HAP-1 (cell line): ENCODE data around the gene PRAMEF12.

Experiments used
- DNase-seq, 2 experiments: peaks; one replicate each; pipeline ENCODE4 v3.0.0-alpha.2; 2016 to 2020; ENCODE audit warnings: low spot score in 2 of 2
- H3K27me3 ChIP-seq: fragments of 250-450 bp; sonication (Bioruptor Pico); 2 replicates; pipeline ENCODE4 v1.5.1; 2020; ENCODE audit warnings: low read depth, mild to moderate bottlenecking, moderate library complexity
- H3K36me3 ChIP-seq: fragments of 250-450 bp; sonication (Bioruptor Pico); replicated peaks from 2 replicates; pipeline ENCODE4 v1.5.1; 2020; ENCODE audit warnings: mild to moderate bottlenecking
- H3K4me1 ChIP-seq: fragments of 250-450 bp; sonication (Bioruptor Pico); 2 replicates; pipeline ENCODE4 v1.5.1; 2020; ENCODE audit warnings: mild to moderate bottlenecking
- H3K4me3 ChIP-seq: fragments of 250-450 bp; sonication (Bioruptor Pico); 2 replicates; pipeline ENCODE4 v1.5.1; 2020; ENCODE audit warnings: mild to moderate bottlenecking, moderate library complexity
- H3K9me3 ChIP-seq: fragments of 250-450 bp; sonication (Bioruptor Pico); 2 replicates; pipeline ENCODE4 v1.5.1; 2020; ENCODE audit warnings: mild to moderate bottlenecking, moderate library complexity
- in situ Hi-C: fragments of 300-500 bp; cut with MboI; formaldehyde crosslinking; loops from 3 replicates; pipeline ENCODE4 v1.14.3; 2020; ENCODE audit warnings: low sequenced_read_pairs, inconsistent platforms, mixed read lengths

Gene PRAMEF12

GRCh38 chr1:12756768-12757413 is 16.6 kb upstream of the PRAMEF12 start:
- Histone ChIP-seq H3K4me1 (no peaks in the 10 kb centered on the region), H3K27me3 (peaks cover 6% of the 10 kb centered on the region), H3K9me3 (no peaks in the 10 kb centered on the region), H3K36me3 (no peaks in the 10 kb centered on the region), H3K4me3 (no peak overlapping the region)
- DNase-seq: no peak
- in situ Hi-C loops: no loop called here

GRCh38 chr1:12757836-12758235 is 15.7 kb upstream of the PRAMEF12 start:
- in situ Hi-C loops: no loop called here
- DNase-seq: no peak
- Histone ChIP-seq H3K4me3 (no peak overlapping the region), H3K9me3 (no peaks in the 10 kb centered on the region), H3K27me3 (peaks cover 6% of the 10 kb centered on the region), H3K36me3 (no peaks in the 10 kb centered on the region), H3K4me1 (no peaks in the 10 kb centered on the region)

GRCh38 chr1:12760256-12760795 is 13.2 kb upstream of the PRAMEF12 start:
- H3K4me1 ChIP-seq: no peaks in the 10 kb centered on the region
- H3K36me3 ChIP-seq: no peaks in the 10 kb centered on the region
- no peaks in the 10 kb centered on the region for H3K9me3 ChIP-seq
- DNase-seq: peak in 1 of 2 experiments; percentile 36
- in situ Hi-C loops: no loop called here
- no peaks in the 10 kb centered on the region; the same call in none of the 2 replicates for H3K27me3 ChIP-seq
- no peak overlapping the region for H3K4me3 ChIP-seq

- in situ Hi-C loops: no loop called here
- Histone ChIP-seq H3K36me3 (no peaks in the 10 kb centered on the region), H3K4me3 (no peak overlapping the region), H3K4me1 (no peaks in the 10 kb centered on the region), H3K27me3 (no peaks in the 10 kb centered on the region; the same call in none of the 2 replicates), H3K9me3 (no peaks in the 10 kb centered on the region)
- DNase-seq: no peak
Measured at GRCh38 chr1:12761781-12762180, 11.8 kb upstream of the PRAMEF12 start.

GRCh38 chr1:12762766-12763165 is 10.8 kb upstream of the PRAMEF12 start:
- peaks cover 3% of the 10 kb centered on the region; the same call in 1 of the 2 replicates for H3K27me3 ChIP-seq
- in situ Hi-C loops: no loop called here
- no peak for DNase-seq

GRCh38 chr1:12763479-12763878 is 10.1 kb upstream of the PRAMEF12 start:
- Histone ChIP-seq H3K4me3 (no peak overlapping the region), H3K27me3 (peaks cover 3% of the 10 kb centered on the region; the same call in 1 of the 2 replicates), H3K9me3 (no peaks in the 10 kb centered on the region), H3K36me3 (no peaks in the 10 kb centered on the region), H3K4me1 (no peaks in the 10 kb centered on the region)
- no peak for DNase-seq
- in situ Hi-C loops: no loop called here

More at GRCh38 chr1:12762766-12763165, 10.8 kb upstream of the PRAMEF12 start:
- no peaks in the 10 kb centered on the region for H3K36me3 ChIP-seq
- H3K4me3 ChIP-seq: no peak overlapping the region
- H3K9me3 ChIP-seq: no peaks in the 10 kb centered on the region
- H3K4me1 ChIP-seq: no peaks in the 10 kb centered on the region

GRCh38 chr1:12764016-12764415 is 9.5 kb upstream of the PRAMEF12 start:
- in situ Hi-C loops: no loop called here
- DNase-seq: no peak
- Histone ChIP-seq H3K4me1 (no peaks in the 10 kb centered on the region), H3K36me3 (no peaks in the 10 kb centered on the region), H3K27me3 (peaks cover 3% of the 10 kb centered on the region; the same call in 1 of the 2 replicates), H3K9me3 (no peaks in the 10 kb centered on the region), H3K4me3 (no peak overlapping the region)

GRCh38 chr1:12769031-12769430 is 4.5 kb upstream of the PRAMEF12 start:
- no peaks in the 10 kb centered on the region for H3K9me3 ChIP-seq
- no peaks in the 10 kb centered on the region for H3K36me3 ChIP-seq
- in situ Hi-C loops: no loop called here
- 0 out of 2 replicates have a peak, but pooled peaks cover 3% of the 10 kb centered on the region for H3K27me3 ChIP-seq
- H3K4me1 ChIP-seq: no peaks in the 10 kb centered on the region
- no peak overlapping the region for H3K4me3 ChIP-seq
- DNase-seq: no peak

- Histone ChIP-seq H3K4me1 (no peaks in the 10 kb centered on the region), H3K4me3 (no peak overlapping the region), H3K9me3 (no peaks in the 10 kb centered on the region), H3K36me3 (no peaks in the 10 kb centered on the region), H3K27me3 (0 out of 2 replicates have a peak, but pooled peaks cover 3% of the 10 kb centered on the region)
- in situ Hi-C loops: loop anchor here (10.0 kb wide), 1 partner anchor 455 kb away; no protein-coding TSS in a partner anchor
- no peak for DNase-seq
Measured at GRCh38 chr1:12769976-12770505, 3.5 kb upstream of the PRAMEF12 start.

- Histone ChIP-seq H3K36me3 (no peaks in the 10 kb centered on the region), H3K9me3 (no peaks in the 10 kb centered on the region), H3K27me3 (0 out of 2 replicates have a peak, but pooled peaks cover 3% of the 10 kb centered on the region), H3K4me3 (no peak overlapping the region), H3K4me1 (no peaks in the 10 kb centered on the region)
- in situ Hi-C loops: loop anchor here (10.0 kb wide), 1 partner anchor 456 kb away; no protein-coding TSS in a partner anchor
- DNase-seq: no peak
Measured at GRCh38 chr1:12770620-12771019, 2.9 kb upstream of the PRAMEF12 start.

- DNase-seq: no peak
- Histone ChIP-seq H3K9me3 (no peaks in the 10 kb centered on the region), H3K4me1 (no peaks in the 10 kb centered on the region), H3K27me3 (0 out of 2 replicates have a peak, but pooled peaks cover 3% of the 10 kb centered on the region), H3K4me3 (no peak overlapping the region), H3K36me3 (no peaks in the 10 kb centered on the region)
- in situ Hi-C loops: loop anchor here (10.0 kb wide), 1 partner anchor 456 kb away; no protein-coding TSS in a partner anchor
Measured at GRCh38 chr1:12771186-12771585, 2.4 kb upstream of the PRAMEF12 start.

GRCh38 chr1:12772520-12772919 is 1.0 kb upstream of the PRAMEF12 start:
- Histone ChIP-seq H3K4me3 (no peak overlapping the region), H3K27me3 (0 out of 2 replicates have a peak, but pooled peaks cover under 1% of the 10 kb centered on the region), H3K4me1 (no peaks in the 10 kb centered on the region), H3K36me3 (no peaks in the 10 kb centered on the region), H3K9me3 (no peaks in the 10 kb centered on the region)
- DNase-seq: no peak
- in situ Hi-C loops: loop anchor here (10.0 kb wide), 1 partner anchor 458 kb away; no protein-coding TSS in a partner anchor

- Histone ChIP-seq H3K4me1 (no peaks in the 10 kb centered on the region), H3K9me3 (no peaks in the 10 kb centered on the region), H3K4me3 (no peak overlapping the region), H3K27me3 (no peaks in the 10 kb centered on the region; the same call in 1 of the 2 replicates), H3K36me3 (no peaks in the 10 kb centered on the region)
- in situ Hi-C loops: loop anchor here (10.0 to 25.0 kb wide), 2 partner anchors 460 to 663 kb away; no protein-coding TSS in a partner anchor
- no peak for DNase-seq
Measured at GRCh38 chr1:12774801-12775345, 1.3 kb downstream of the PRAMEF12 start.
